Left cardiac atrium (tissue), 4 donors: ENCODE data around the gene JSRP1. TPM values are rescaled to one million over a fixed set of nuclear protein-coding genes. Genes with fewer than 3 reads are reported as not detected.
A peak's percentile ranks its signal among the peaks of the same experiment; 100 is the strongest.

Experiments
- ATAC-seq, 2 donors: fragments of 200-7000 bp; cut with Tn5 transposase; one replicate each; pipeline ENCODE4 v1.9.1; 2020; ENCODE audit warnings: mild to moderate bottlenecking in 2 of 2, moderate library complexity in 2 of 2
- DNase-seq: peaks from one replicate; pipeline ENCODE4 v3.0.0-alpha.2; 2020
- intact Hi-C, 2 donors: fragments of 100-400 bp; cut with DNase I; formaldehyde crosslinking; loops; one replicate each; pipeline versions ENCODE4 v1.14.1 to v1.15.1; 2022 to 2023
- total RNA-seq, 2 donors: library from RNA; stranded (reverse); fragmentation: NEBNext Ultra II Directional; extraction: Animal tissue kit (Norgen Biotek cat#: 25700); gene quantifications; one replicate each; pipeline ENCODE4 v1.2.1, GENCODE V29; 2021
- donor health status: DM: no; HTN: yes; CAD: no.
- donor health status: DM: no; HTN: yes; CAD: no; lungs with severe emphysema.
- donor health status: DM: yes; HTN: yes; CAD: no.
- donor health status: Dilated cardiomyopathy.

The JSRP1 gene
- total RNA-seq, 2 donors from 2014 or later = 0.27 TPM; not detected in 1

GRCh38 chr19:2251106-2252054 lies 4.8 kb downstream of the JSRP1 start:
- DNase-seq (peak; percentile 17), ATAC-seq (no peak)
- intact Hi-C loops = no loop called here

GRCh38 chr19:2250766-2251105 lies 5.5 kb downstream of the JSRP1 start:
- peak; percentile 7 for DNase-seq
- intact Hi-C loops = no loop called here
- ATAC-seq = no peak

GRCh38 chr19:2249880-2250765 lies 6.1 kb downstream of the JSRP1 start:
- ATAC-seq = peak in 1 of 2 donors; percentile 3
- intact Hi-C loops = no loop called here
- peak; percentile 40 for DNase-seq

- ATAC-seq = no peak
- intact Hi-C loops = no loop called here
- peak; percentile 21 for DNase-seq
These were observed 7.0 kb downstream of the JSRP1 start, which contains the start of gene AMH for GRCh38 chr19:2249010-2249866. AMH (plus strand) TSS chr19:2249323; CDS start chr19:2249333, 10 bp downstream.

GRCh38 chr19:2248136-2249009 lies 7.8 kb downstream of the JSRP1 start:
- intact Hi-C loops = no loop called here
- peak; percentile 18 for DNase-seq
- ATAC-seq = no peak

- intact Hi-C loops = no loop called here
- DNase-seq = peak; percentile 18
- ATAC-seq = no peak
These were observed 8.7 kb downstream of the JSRP1 start for GRCh38 chr19:2247433-2248101.

GRCh38 chr19:2246801-2247361 lies 9.3 kb downstream of the JSRP1 start:
- DNase-seq (peak; percentile 68), ATAC-seq (peak; percentile 50 to 52)
- intact Hi-C loops = no loop called here

GRCh38 chr19:2246014-2246620 lies 10.1 kb downstream of the JSRP1 start:
- DNase-seq = peak; percentile 17
- no peak for ATAC-seq
- intact Hi-C loops = no loop called here

GRCh38 chr19:2245273-2245672 lies 10.9 kb downstream of the JSRP1 start:
- no peak for ATAC-seq
- intact Hi-C loops = no loop called here

GRCh38 chr19:2244486-2244885 lies 11.7 kb downstream of the JSRP1 start:
- DNase-seq (no peak), ATAC-seq (no peak)
- intact Hi-C loops = no loop called here

More at GRCh38 chr19:2245273-2245672, 10.9 kb downstream of the JSRP1 start:
- DNase-seq = peak; percentile 23

GRCh38 chr19:2244125-2244411 lies 12.1 kb downstream of the JSRP1 start:
- DNase-seq (no peak), ATAC-seq (no peak)
- intact Hi-C loops = no loop called here

- ATAC-seq = no peak
- DNase-seq = no peak
- intact Hi-C loops = no loop called here
These were observed 12.7 kb downstream of the JSRP1 start for GRCh38 chr19:2243274-2244124.

GRCh38 chr19:2242816-2243215 lies 13.4 kb downstream of the JSRP1 start:
- no peak for ATAC-seq
- intact Hi-C loops = no loop called here
- DNase-seq = peak; percentile 7

GRCh38 chr19:2242092-2242537 lies 14.1 kb downstream of the JSRP1 start:
- intact Hi-C loops = no loop called here
- DNase-seq = peak; percentile 16
- no peak for ATAC-seq

- peak; percentile 28 for DNase-seq
- ATAC-seq = no peak
- intact Hi-C loops = no loop called here
These were observed 15.1 kb downstream of the JSRP1 start for GRCh38 chr19:2240881-2241760.
